Stimulated activated CD4-positive, alpha-beta T cell treated with anti-CD3 and anti-CD28 coated beads, Interleukin-12 subunit alpha, Interleukin-12 subunit beta, amount 100 ng/mL, for 48 hours (primary cell): ENCODE results near the gene SPG7.

Source experiments
- DNase-seq, 3 donors: peaks; one replicate each; pipeline ENCODE4 v3.0.0-alpha.2; 2020; ENCODE audit warnings: low read depth in 2 of 3, low spot score in 1 of 3

Gene SPG7

GRCh38 chr16:89545044-89545830 is 37.0 kb downstream of the SPG7 start:
- no peak for DNase-seq

GRCh38 chr16:89545831-89546574 is 37.8 kb downstream of the SPG7 start:
- DNase-seq, result no peak

GRCh38 chr16:89546781-89547180 is 38.6 kb downstream of the SPG7 start:
- no peak for DNase-seq

GRCh38 chr16:89547291-89547690 is 39.1 kb downstream of the SPG7 start:
- no peak for DNase-seq

- DNase-seq, result no peak
Measured at GRCh38 chr16:89547860-89548259, 39.7 kb downstream of the SPG7 start.

GRCh38 chr16:89548344-89549006 is 40.3 kb downstream of the SPG7 start:
- DNase-seq, result no peak

- DNase-seq, result no peak
Measured at GRCh38 chr16:89549007-89549700, 41.0 kb downstream of the SPG7 start.

GRCh38 chr16:89550421-89551007 is 42.3 kb downstream of the SPG7 start:
- DNase-seq, result no peak

- no peak for DNase-seq
Measured at GRCh38 chr16:89552329-89552728, 44.1 kb downstream of the SPG7 start.

- no peak for DNase-seq
Measured at GRCh38 chr16:89552913-89553312, 44.7 kb downstream of the SPG7 start.

GRCh38 chr16:89553733-89554132 is 45.5 kb downstream of the SPG7 start:
- no peak for DNase-seq

- DNase-seq, result no peak
Measured at GRCh38 chr16:89554343-89554742, 46.1 kb downstream of the SPG7 start.

- DNase-seq, result no peak
Measured at GRCh38 chr16:89555265-89555664, 47.1 kb downstream of the SPG7 start.

- DNase-seq, result no peak
Measured at GRCh38 chr16:89555780-89556179, 47.6 kb downstream of the SPG7 start.

- DNase-seq, result peak; percentile 71 to 92 (median 87)
Measured at GRCh38 chr16:89556750-89557689, 48.8 kb downstream of the SPG7 start.

- DNase-seq, result no peak
Measured at GRCh38 chr16:89557690-89558490, 49.7 kb downstream of the SPG7 start.

GRCh38 chr16:89560378-89561141 is 52.4 kb downstream of the SPG7 start, which contains the start of gene RPL13:
TSS of gene RPL13 (plus strand) at chr16:89560682. CDS start at chr16:89560960, 278 bp downstream.
- peak; percentile 86 to 91 (median 90) for DNase-seq
